Measurements from ENCODE around the gene C16orf78.

GRCh38 chr16:49405123-49405522, 31.5 kb downstream of the C16orf78 start:
- TF ChIP-seq CTCF (IDR thresholded peaks at IDR 0.05; ENCODE audit: low read depth, low read length) (no peak), MAX (IDR thresholded peaks at IDR 0.05; ENCODE audit: low read depth, low read length) (no peak), POLR2A (IDR thresholded peaks at IDR 0.05; ENCODE audit: extremely low read depth, insufficient read length) (no peak)
